OCI-LY1 (cell line): ENCODE results near the gene VPS26B.

ENCODE experiments used
- H2AFZ ChIP-seq: fragments of 200-600 bp; sonication (generic), shearing (Covaris generic); 2 replicates; pipeline ENCODE4 v1.6.0; 2014; ENCODE audit warnings: antibody characterized with exemption, mild to moderate bottlenecking, low read length
- H3F3A ChIP-seq: fragments of 200-600 bp; sonication (generic), shearing (Covaris generic); 2 replicates; pipeline ENCODE4 v1.6.0; 2014; ENCODE audit warnings: mild to moderate bottlenecking, antibody characterized with exemption, low read length, moderate library complexity; ENCODE audit not compliant: insufficient read depth
- H3K27ac ChIP-seq: fragments of 200-600 bp; sonication (generic); 2 replicates; pipeline ENCODE4 v1.5.1; 2014; ENCODE audit warnings: low read length, mixed run types, mild to moderate bottlenecking, low read depth; ENCODE audit not compliant: poor library complexity, severe bottlenecking
- H3K27me3 ChIP-seq: fragments of 200-600 bp; sonication (generic); 2 replicates; pipeline ENCODE4 v1.6.0; 2014; ENCODE audit warnings: antibody characterized with exemption, mild to moderate bottlenecking, low read length, moderate library complexity; ENCODE audit not compliant: insufficient read depth
- H3K36me3 ChIP-seq: fragments of 200-600 bp; sonication (generic); 2 replicates; pipeline ENCODE4 v1.6.1; 2014; ENCODE audit warnings: mild to moderate bottlenecking, antibody characterized with exemption, low read length, moderate library complexity, mixed read lengths; ENCODE audit not compliant: insufficient read depth
- H3K4me1 ChIP-seq: fragments of 200-600 bp; sonication (generic); 2 replicates; pipeline ENCODE4 v1.5.1; 2014; ENCODE audit warnings: mild to moderate bottlenecking, low read length, moderate library complexity; ENCODE audit not compliant: insufficient read depth, severe bottlenecking
- H3K4me2 ChIP-seq: fragments of 200-600 bp; sonication (generic), shearing (Covaris generic); 2 replicates; pipeline ENCODE4 v1.6.1; 2014; ENCODE audit warnings: low read length
- H3K4me3 ChIP-seq: fragments of 200-600 bp; sonication (generic); 2 replicates; pipeline ENCODE4 v1.5.1; 2014; ENCODE audit warnings: low read length, low read depth, mild to moderate bottlenecking, mixed read lengths; ENCODE audit not compliant: poor library complexity, severe bottlenecking
- H3K79me2 ChIP-seq: fragments of 200-600 bp; shearing (Covaris generic); 2 replicates; pipeline ENCODE4 v1.6.1; 2016; ENCODE audit warnings: mixed run types, low read length, mixed read lengths; ENCODE audit not compliant: insufficient read depth
- H3K9ac ChIP-seq: fragments of 200-600 bp; sonication (generic), shearing (Covaris generic); 2 replicates; pipeline ENCODE4 v1.6.1; 2014; ENCODE audit warnings: mild to moderate bottlenecking, low read length, mixed read lengths
- H3K9me2 ChIP-seq: fragments of 200-600 bp; sonication (generic), shearing (Covaris generic); 2 replicates; pipeline ENCODE4 v1.6.1; 2014; ENCODE audit warnings: low read depth, mild to moderate bottlenecking, low read length, mixed read lengths
- H3K9me3 ChIP-seq: fragments of 200-600 bp; shearing (Covaris generic); 2 replicates; pipeline ENCODE4 v1.6.1; 2014; ENCODE audit warnings: low read length, mixed read lengths
- H4K20me1 ChIP-seq: fragments of 200-600 bp; sonication (generic), shearing (Covaris generic); 2 replicates; pipeline ENCODE4 v1.6.0; 2016; ENCODE audit warnings: mild to moderate bottlenecking, low read length; ENCODE audit not compliant: insufficient read depth
- EZH2 ChIP-seq: fragments of 200-600 bp; sonication (generic), shearing (Covaris generic); IDR thresholded peaks from 2 replicates; pipeline ENCODE4 v1.8.0; 2017; ENCODE audit warnings: borderline replicate concordance, mixed run types, mild to moderate bottlenecking, antibody characterized with exemption, low read length, moderate library complexity, mixed read lengths
- TF ChIP-seq, protein P1 (sequence below): fragments of 200-600 bp; sonication (generic), shearing (Covaris generic); IDR thresholded peaks from 2 replicates; pipeline ENCODE4 v1.5.1; 2017; ENCODE audit warnings: mild to moderate bottlenecking, antibody characterized with exemption, low read length, moderate library complexity, mixed read lengths

The VPS26B gene

DNA sequence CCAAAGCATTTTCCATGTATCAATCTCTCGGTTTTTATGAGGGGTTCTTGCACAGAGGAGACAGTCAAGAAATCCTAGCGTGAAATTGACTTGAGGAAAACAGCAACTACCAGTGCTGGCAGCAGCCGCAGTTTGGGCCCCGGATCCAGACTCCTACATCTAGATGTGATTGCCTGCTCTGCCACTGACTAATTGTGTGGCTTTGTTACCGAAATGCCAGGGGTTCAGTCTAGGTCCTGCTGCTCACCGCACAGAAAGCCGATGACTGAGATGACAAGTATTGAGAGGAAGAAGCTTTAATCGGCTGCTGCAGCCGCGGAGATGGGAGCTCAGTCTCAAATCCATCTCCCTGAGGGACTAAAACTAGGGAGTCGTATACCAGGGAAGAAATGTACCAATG lies 43.5 kb downstream of the VPS26B start:
- no peaks in the 10 kb centered on the region for H3K79me2 ChIP-seq
- H2AFZ ChIP-seq, result no peak overlapping the region
- H4K20me1 ChIP-seq, result no peaks in the 10 kb centered on the region
- H3K4me1 ChIP-seq, result no peaks in the 10 kb centered on the region
- H3K9me2 ChIP-seq, result no peaks in the 10 kb centered on the region
- no peaks in the 10 kb centered on the region for H3K9me3 ChIP-seq
- no peak overlapping the region for H3K4me2 ChIP-seq
- H3K9ac ChIP-seq, result no peak overlapping the region
- no peak for TF ChIP-seq EZH2
- TF ChIP-seq, protein P1, sequence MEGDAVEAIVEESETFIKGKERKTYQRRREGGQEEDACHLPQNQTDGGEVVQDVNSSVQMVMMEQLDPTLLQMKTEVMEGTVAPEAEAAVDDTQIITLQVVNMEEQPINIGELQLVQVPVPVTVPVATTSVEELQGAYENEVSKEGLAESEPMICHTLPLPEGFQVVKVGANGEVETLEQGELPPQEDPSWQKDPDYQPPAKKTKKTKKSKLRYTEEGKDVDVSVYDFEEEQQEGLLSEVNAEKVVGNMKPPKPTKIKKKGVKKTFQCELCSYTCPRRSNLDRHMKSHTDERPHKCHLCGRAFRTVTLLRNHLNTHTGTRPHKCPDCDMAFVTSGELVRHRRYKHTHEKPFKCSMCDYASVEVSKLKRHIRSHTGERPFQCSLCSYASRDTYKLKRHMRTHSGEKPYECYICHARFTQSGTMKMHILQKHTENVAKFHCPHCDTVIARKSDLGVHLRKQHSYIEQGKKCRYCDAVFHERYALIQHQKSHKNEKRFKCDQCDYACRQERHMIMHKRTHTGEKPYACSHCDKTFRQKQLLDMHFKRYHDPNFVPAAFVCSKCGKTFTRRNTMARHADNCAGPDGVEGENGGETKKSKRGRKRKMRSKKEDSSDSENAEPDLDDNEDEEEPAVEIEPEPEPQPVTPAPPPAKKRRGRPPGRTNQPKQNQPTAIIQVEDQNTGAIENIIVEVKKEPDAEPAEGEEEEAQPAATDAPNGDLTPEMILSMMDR, result no peak
- H3K4me3 ChIP-seq, result no peak overlapping the region
- H3F3A ChIP-seq, result no peaks in the 10 kb centered on the region
- no peak overlapping the region for H3K27ac ChIP-seq
- no peaks in the 10 kb centered on the region for H3K27me3 ChIP-seq
- H3K36me3 ChIP-seq, result no peaks in the 10 kb centered on the region; the same call in 1 of the 2 replicates

- H3K27me3 ChIP-seq, result no peaks in the 10 kb centered on the region
- H3K4me3 ChIP-seq, result no peak overlapping the region
- H3K9me3 ChIP-seq, result no peaks in the 10 kb centered on the region
- no peak overlapping the region for H3K4me2 ChIP-seq
- no peak overlapping the region for H2AFZ ChIP-seq
- H3K27ac ChIP-seq, result no peak overlapping the region
- H3K36me3 ChIP-seq, result no peaks in the 10 kb centered on the region
- H3K9ac ChIP-seq, result no peak overlapping the region
- H3K4me1 ChIP-seq, result no peaks in the 10 kb centered on the region
- H4K20me1 ChIP-seq, result no peaks in the 10 kb centered on the region
- H3K79me2 ChIP-seq, result no peaks in the 10 kb centered on the region
- no peaks in the 10 kb centered on the region for H3F3A ChIP-seq
- TF ChIP-seq, protein P1, result no peak
- no peak for TF ChIP-seq EZH2
- no peaks in the 10 kb centered on the region for H3K9me2 ChIP-seq
Measured at GRCh38 chr11:134270250-134270714, 45.8 kb downstream of the VPS26B start.

DNA sequence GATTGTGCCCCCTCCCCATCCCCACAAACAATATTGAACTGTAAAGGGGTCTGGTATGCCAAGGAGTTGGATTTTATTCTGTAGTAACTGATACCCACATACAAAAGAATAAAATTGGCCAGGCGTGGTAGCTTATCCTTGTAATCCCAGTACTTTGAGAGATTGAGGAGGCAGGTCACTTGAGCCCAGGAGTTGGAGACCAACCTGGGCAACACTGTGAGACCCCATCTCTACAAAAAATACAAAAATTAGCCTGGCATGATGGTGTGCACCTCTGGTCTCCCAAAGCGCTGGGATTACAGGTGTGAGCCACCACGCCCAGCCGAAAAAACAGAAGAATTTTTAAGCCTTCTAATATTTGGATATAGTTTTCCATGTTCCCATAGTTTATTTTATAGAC lies 47.5 kb downstream of the VPS26B start:
- H3K27ac ChIP-seq, result no peak overlapping the region

More for the DNA sequence above, 47.5 kb downstream of the VPS26B start:
- H3K4me2 ChIP-seq, result no peak overlapping the region
- H3K27me3 ChIP-seq, result no peaks in the 10 kb centered on the region
- no peaks in the 10 kb centered on the region for H3K4me1 ChIP-seq
- no peaks in the 10 kb centered on the region for H3K36me3 ChIP-seq
- no peak overlapping the region for H3K4me3 ChIP-seq
- H3K9me2 ChIP-seq, result no peaks in the 10 kb centered on the region
- no peaks in the 10 kb centered on the region for H3K9me3 ChIP-seq
- H4K20me1 ChIP-seq, result no peaks in the 10 kb centered on the region
- H3K9ac ChIP-seq, result no peak overlapping the region
- H3K79me2 ChIP-seq, result no peaks in the 10 kb centered on the region
- TF ChIP-seq, protein P1, result no peak
- no peak for TF ChIP-seq EZH2
- H2AFZ ChIP-seq, result no peak overlapping the region
- H3F3A ChIP-seq, result no peaks in the 10 kb centered on the region
